MCF 10A (cell line): ENCODE measurements around the gene ANGPTL2. TPM values are rescaled to one million over a fixed set of nuclear protein-coding genes. Genes with fewer than 3 reads are reported as not detected.

Experiments used
- BruUV-seq: library from RNA; stranded (reverse); fragments of 400-500 nt; replicated peaks from 2 replicates; lab custom pipeline; 2021; lab: Mats Ljungman, UMichigan
- CTCF ChIA-PET: fragments of 300-600 bp; sonication (Branson Sonifier 250); formaldehyde crosslinking; extraction: SDS; loops from one replicate; lab custom pipeline; 2021; ENCODE audit warnings: antibody characterized with exemption, inconsistent platforms; lab: Yijun Ruan, JAX
- POLR2A ChIA-PET: fragments of 300-600, 350-650 bp; sonication (Branson Sonifier 250); formaldehyde crosslinking; extraction: SDS; loops from one replicate; lab custom pipeline; 2020; ENCODE audit warnings: antibody characterized with exemption, inconsistent platforms; lab: Yijun Ruan, JAX
- DNase-seq: peaks from one replicate; pipeline ENCODE4 v3.0.0-alpha.2; 2018; ENCODE audit not compliant: unreplicated experiment
- H3K27ac Mint-ChIP-seq: one replicate; pipeline ENCODE4 v1.8.0; 2022; ENCODE audit warnings: mild to moderate bottlenecking, low read depth, mixed read lengths; ENCODE audit not compliant: unreplicated experiment
- H3K27me3 Mint-ChIP-seq: one replicate; pipeline ENCODE4 v1.8.0; 2022; ENCODE audit warnings: mixed read lengths; ENCODE audit not compliant: insufficient read depth, unreplicated experiment
- H3K36me3 Mint-ChIP-seq: one replicate; pipeline ENCODE4 v1.8.0; 2022; ENCODE audit warnings: mild to moderate bottlenecking, moderate library complexity, mixed read lengths; ENCODE audit not compliant: insufficient read depth, unreplicated experiment
- H3K4me1 Mint-ChIP-seq: one replicate; pipeline ENCODE4 v1.8.0; 2022; ENCODE audit warnings: mixed read lengths; ENCODE audit not compliant: insufficient read depth, unreplicated experiment
- H3K4me3 Mint-ChIP-seq: one replicate; pipeline ENCODE4 v1.8.0; 2022; ENCODE audit warnings: mild to moderate bottlenecking, moderate library complexity, mixed read lengths; ENCODE audit not compliant: unreplicated experiment
- H3K9me3 Mint-ChIP-seq: one replicate; pipeline ENCODE4 v1.8.0; 2022; ENCODE audit warnings: mixed read lengths; ENCODE audit not compliant: unreplicated experiment
- intact Hi-C: fragments of 100-400 bp; cut with micrococcal nuclease; formaldehyde crosslinking; loops from 2 replicates; pipeline ENCODE4 v1.14.1; 2022
- total RNA-seq: library from RNA; stranded (reverse); gene quantifications from 2 replicates; pipeline ENCODE4 v1.2.3, GENCODE V29; 2022
- TF ChIP-seq, protein P1 (sequence below): fragments of 200-600 bp; IDR thresholded peaks from one replicate; pipeline ENCODE4 v1.8.0; 2022; ENCODE audit warnings: antibody characterized with exemption, mild to moderate bottlenecking; ENCODE audit not compliant: unreplicated experiment

Gene ANGPTL2
- total RNA-seq, 1 experiment from 2014 or later = not detected

DNA sequence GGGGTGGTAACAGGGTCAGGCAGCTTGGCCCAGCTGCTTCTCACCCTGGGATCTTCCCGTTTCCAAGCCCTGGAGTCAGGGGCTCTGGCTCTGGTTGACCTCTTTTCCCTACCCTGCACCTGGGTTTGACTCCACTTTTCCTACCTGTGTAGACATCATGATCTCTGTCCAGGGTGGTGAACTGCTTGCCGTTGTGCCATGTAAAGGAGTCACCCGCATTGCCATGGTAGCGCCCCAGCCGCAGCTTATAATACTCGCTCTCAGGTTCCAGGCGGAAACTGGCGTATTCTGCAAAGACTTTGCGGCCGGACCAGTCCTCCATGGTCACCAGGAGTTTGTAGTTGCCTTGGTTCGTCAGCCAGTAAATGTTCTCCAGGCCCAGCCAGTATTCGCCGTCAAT is 30.9 kb downstream of the ANGPTL2 start:
- intact Hi-C loops = no loop called here
- Mint-ChIP-seq H3K9me3 (no peaks in the 10 kb centered on the region), H3K4me1 (no peaks in the 10 kb centered on the region), H3K27ac (no peak overlapping the region), H3K27me3 (no peaks in the 10 kb centered on the region), H3K4me3 (no peak overlapping the region), H3K36me3 (no peaks in the 10 kb centered on the region)
- TF ChIP-seq, protein P1, sequence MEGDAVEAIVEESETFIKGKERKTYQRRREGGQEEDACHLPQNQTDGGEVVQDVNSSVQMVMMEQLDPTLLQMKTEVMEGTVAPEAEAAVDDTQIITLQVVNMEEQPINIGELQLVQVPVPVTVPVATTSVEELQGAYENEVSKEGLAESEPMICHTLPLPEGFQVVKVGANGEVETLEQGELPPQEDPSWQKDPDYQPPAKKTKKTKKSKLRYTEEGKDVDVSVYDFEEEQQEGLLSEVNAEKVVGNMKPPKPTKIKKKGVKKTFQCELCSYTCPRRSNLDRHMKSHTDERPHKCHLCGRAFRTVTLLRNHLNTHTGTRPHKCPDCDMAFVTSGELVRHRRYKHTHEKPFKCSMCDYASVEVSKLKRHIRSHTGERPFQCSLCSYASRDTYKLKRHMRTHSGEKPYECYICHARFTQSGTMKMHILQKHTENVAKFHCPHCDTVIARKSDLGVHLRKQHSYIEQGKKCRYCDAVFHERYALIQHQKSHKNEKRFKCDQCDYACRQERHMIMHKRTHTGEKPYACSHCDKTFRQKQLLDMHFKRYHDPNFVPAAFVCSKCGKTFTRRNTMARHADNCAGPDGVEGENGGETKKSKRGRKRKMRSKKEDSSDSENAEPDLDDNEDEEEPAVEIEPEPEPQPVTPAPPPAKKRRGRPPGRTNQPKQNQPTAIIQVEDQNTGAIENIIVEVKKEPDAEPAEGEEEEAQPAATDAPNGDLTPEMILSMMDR = no peak
- CTCF ChIA-PET = no interaction called here
- POLR2A ChIA-PET = no interaction called here
- BruUV-seq = no TSS peak
- no peak for DNase-seq

DNA sequence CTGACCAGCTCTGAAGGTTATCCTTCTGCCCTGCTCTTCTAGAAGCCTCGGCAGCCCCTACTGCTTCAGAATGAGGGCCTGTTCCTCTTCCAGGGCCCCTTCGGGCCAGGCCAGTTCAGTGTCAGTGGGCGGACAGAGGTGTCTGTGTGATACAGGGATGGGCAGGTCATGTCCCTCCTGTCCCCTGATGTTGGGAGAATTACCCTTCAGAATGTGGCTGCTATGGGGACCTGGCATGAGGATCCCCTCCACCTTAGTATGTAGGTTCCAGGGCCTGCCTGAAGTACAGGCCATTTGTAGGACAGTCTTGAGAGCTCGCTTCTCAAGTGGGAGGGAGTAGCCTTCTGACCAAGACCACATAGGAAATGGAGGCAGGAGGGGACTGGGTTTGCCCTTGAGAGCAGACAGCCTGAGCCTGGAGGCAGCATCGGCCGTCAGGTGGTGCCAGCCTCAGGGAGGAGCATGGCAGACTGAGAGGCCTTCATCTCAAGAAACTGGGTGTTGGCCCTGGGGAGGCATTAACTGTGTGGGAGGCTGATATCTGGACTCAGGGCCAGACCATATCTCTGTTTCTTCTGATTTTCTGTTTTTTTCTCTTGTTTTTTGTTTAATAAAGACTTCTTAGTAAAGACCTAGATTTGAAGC is 32.0 kb downstream of the ANGPTL2 start:
- no peak for DNase-seq
- intact Hi-C loops = no loop called here
- TF ChIP-seq, protein P1 = no peak
- Mint-ChIP-seq H3K9me3 (no peaks in the 10 kb centered on the region), H3K36me3 (no peaks in the 10 kb centered on the region), H3K4me3 (no peak overlapping the region), H3K4me1 (no peaks in the 10 kb centered on the region), H3K27ac (no peak overlapping the region), H3K27me3 (no peaks in the 10 kb centered on the region)
- ChIA-PET POLR2A (no interaction called here), CTCF (interaction anchor here (1.1 kb wide), 1 partner anchor 115 kb away, joined by 5 read pairs; no protein-coding TSS in a partner anchor)
- BruUV-seq = no TSS peak

DNA sequence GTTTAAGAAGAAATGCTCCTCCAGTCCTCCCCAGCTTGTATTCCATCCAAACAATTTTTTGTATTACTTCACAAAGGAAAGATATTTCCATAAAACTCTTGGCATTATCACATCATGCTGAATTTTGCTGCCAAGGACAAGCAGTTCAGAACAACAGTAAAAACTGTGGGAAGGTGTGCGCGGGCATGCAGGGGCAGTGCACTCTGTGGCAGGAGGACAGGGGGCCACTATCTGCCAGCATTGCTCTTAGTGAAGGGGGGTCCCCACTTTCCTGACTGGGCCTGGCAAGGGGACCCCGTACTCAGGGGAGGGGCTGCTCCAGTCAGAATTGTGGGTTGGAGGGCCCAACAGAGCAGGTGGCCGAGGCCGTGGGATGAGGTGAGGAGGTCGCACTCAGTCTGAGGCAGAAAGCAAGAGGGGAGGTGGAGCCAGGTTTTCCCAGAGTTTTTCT is 32.8 kb downstream of the ANGPTL2 start:
- no peak overlapping the region for H3K4me3 Mint-ChIP-seq
- H3K4me1 Mint-ChIP-seq = no peaks in the 10 kb centered on the region
- no peaks in the 10 kb centered on the region for H3K36me3 Mint-ChIP-seq
- ChIA-PET CTCF (interaction anchor here (1.1 kb wide), 1 partner anchor 114 kb away, joined by 5 read pairs; no protein-coding TSS in a partner anchor), POLR2A (no interaction called here)
- BruUV-seq = no TSS peak
- intact Hi-C loops = no loop called here
- H3K27ac Mint-ChIP-seq = no peak overlapping the region
- no peak for DNase-seq
- TF ChIP-seq, protein P1 = no peak
- H3K9me3 Mint-ChIP-seq = no peaks in the 10 kb centered on the region
- no peaks in the 10 kb centered on the region for H3K27me3 Mint-ChIP-seq

DNA sequence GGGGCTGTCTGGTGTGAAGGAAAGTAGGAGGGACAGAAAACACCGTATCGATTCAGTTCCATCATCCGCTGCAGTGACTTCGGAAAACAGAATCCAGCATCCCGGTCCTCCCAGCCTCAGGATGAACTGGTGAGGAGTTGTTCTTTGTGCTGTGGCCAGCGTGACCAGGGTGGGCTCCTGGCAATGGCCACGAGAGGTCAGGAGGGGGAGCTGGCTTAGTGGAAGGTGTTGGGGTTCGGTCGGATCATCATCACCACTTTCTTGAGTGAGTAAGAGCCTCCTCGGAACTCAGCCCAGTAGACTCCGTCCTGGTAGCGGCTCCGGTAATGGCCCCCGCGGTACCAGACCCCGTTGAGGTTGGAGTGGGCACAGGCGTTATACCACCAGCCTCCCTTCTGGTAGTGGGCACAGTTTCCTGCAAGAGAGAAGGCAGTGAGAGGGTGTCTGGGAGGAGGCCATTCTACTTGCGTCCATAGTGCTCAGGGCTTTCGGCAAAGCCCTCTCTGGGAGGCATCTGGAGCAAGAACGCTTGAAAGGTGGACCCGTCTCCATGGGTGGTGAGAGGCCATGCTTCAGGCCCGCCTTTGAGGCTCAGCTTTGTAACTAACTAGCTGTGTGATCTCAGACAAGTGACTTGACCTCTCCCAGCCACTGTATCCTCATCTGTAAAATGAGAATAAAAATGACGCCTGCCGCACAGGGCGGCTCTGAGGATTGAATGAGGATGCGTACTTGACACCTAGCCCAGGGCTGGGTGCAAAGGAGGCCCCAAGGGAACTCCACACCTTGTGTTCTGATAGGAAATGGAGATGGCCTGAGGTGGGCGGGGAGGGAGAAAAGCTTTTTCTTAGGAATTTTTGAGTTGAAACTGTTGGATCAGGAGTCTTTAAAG is 33.5 kb downstream of the ANGPTL2 start:
- intact Hi-C loops = no loop called here
- Mint-ChIP-seq H3K36me3 (no peaks in the 10 kb centered on the region), H3K4me3 (no peak overlapping the region), H3K27ac (no peak overlapping the region), H3K27me3 (no peaks in the 10 kb centered on the region), H3K4me1 (no peaks in the 10 kb centered on the region), H3K9me3 (no peaks in the 10 kb centered on the region)
- POLR2A ChIA-PET = no interaction called here
- TF ChIP-seq, protein P1 = no peak
- BruUV-seq = no TSS peak
- CTCF ChIA-PET = interaction anchor here (0.6 kb wide), 1 partner anchor 40 kb away, joined by 3 read pairs; no protein-coding TSS in a partner anchor
- no peak for DNase-seq
